ENCODE results near the gene CDC42.

DNA sequence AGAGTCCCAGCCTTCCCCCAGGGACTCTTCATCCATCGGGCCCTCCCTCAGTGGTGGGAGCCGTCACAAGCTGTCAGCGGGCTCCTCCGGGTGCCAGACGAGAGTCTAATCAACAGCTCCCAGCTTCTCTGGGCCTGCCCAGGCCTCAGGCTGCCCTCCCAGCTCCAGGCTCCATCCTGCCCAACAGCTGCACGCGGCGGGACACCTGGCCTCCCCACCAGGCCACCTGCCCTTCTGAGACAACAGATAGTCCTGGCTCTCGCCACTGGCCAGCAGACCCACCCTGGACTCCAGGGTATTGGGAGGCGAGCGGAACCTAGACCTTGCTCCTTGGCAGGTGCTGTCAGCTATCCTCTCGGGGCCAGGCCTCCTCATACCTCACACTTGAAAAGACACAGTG is 87.3 kb downstream of the CDC42 start:
- no peak for TF ChIP-seq POLR2A (IDR thresholded peaks at IDR 0.05; ENCODE audit: low read depth, low read length)
- TF ChIP-seq POLR2AphosphoS5 (IDR thresholded peaks at IDR 0.05; ENCODE audit: low read depth, low read length): no peak
- TF ChIP-seq TAF1 (IDR thresholded peaks at IDR 0.05; ENCODE audit: borderline replicate concordance, low read depth, low read length): no peak
